K562 (cell line): ENCODE measurements around the gene TMEM141. TPM values are rescaled to one million over a fixed set of nuclear protein-coding genes. Genes with fewer than 3 reads are reported as not detected.

Experiments used
- ATAC-seq: fragments of 200-7000 bp; cut with Tn5 transposase; 3 replicates; pipeline ENCODE4 v1.9.1; 2020; ENCODE audit warnings: moderate library complexity
- BruUV-seq: library from RNA; stranded (reverse); fragments of 400-500 nt; replicated peaks from 2 replicates; lab custom pipeline; 2021; lab: Mats Ljungman, UMichigan
- CTCF ChIA-PET: fragments of 300-600 bp; formaldehyde crosslinking; extraction: SDS; loops from one replicate; lab custom pipeline; 2021; ENCODE audit warnings: low intra/inter-chr PET ratio; lab: Yijun Ruan, JAX
- POLR2A ChIA-PET: fragments of 300-600, 350-650 bp; sonication (Branson Sonifier 250); formaldehyde crosslinking; extraction: SDS; loops from one replicate; lab custom pipeline; 2021; ENCODE audit warnings: antibody characterized with exemption, inconsistent platforms; lab: Yijun Ruan, JAX
- DNase-seq, 4 experiments: peaks; one replicate each; pipeline versions ENCODE4 v3.0.0 to v3.0.0-alpha.2; 2011 to 2018; ENCODE audit warnings: low spot score in 3 of 4, mixed read lengths in 3 of 4; ENCODE audit errors: extremely low read depth in 1 of 4
- FAIRE-seq: peaks from 2 replicates; lab custom pipeline; 2011; peaks lifted over from hg19 to GRCh38; lab: Jason Lieb, UNC
- H2AFZ ChIP-seq: 2 replicates; pipeline ENCODE4 v1.6.0; 2011; ENCODE audit warnings: low read depth, low read length, control low read depth, inconsistent platforms
- H3K27ac ChIP-seq: fragments of 200-600 bp; 3 replicates; pipeline ENCODE4 v1.8.0; 2011; ENCODE audit warnings: low read depth, mild to moderate bottlenecking, control low read depth, inconsistent platforms, low read length, moderate library complexity, mixed read lengths; ENCODE audit errors: extremely low read depth
- H3K27me3 ChIP-seq, 2 experiments: fragments of 300-600 bp in 1 of 2; 2 replicates in 1 of 2; 3 replicates in 1 of 2; pipeline versions ENCODE4 v1.6.0 to v1.8.0; 2011; ENCODE audit warnings: inconsistent platforms in 2 of 2, low read length in 2 of 2, mild to moderate bottlenecking in 1 of 2, mixed read lengths in 1 of 2, moderate library complexity in 1 of 2; ENCODE audit not compliant: control insufficient read depth in 2 of 2, insufficient read depth in 2 of 2
- H3K36me3 ChIP-seq: fragments of 300-600 bp; 3 replicates; pipeline ENCODE4 v1.8.0; 2011; ENCODE audit warnings: mild to moderate bottlenecking, low read length, inconsistent platforms; ENCODE audit not compliant: control insufficient read depth, insufficient read depth
- H3K4me1 ChIP-seq, 2 experiments: fragments of 200-600 bp in 1 of 2; replicated peaks in 1 of 2; 2 replicates in 1 of 2; 3 replicates in 1 of 2; pipeline versions ENCODE4 v1.5.1 to v1.8.0; 2011; ENCODE audit warnings: inconsistent platforms in 2 of 2, low read length in 2 of 2, mild to moderate bottlenecking in 1 of 2, mixed read lengths in 1 of 2, moderate library complexity in 1 of 2; ENCODE audit not compliant: control insufficient read depth in 2 of 2, insufficient read depth in 2 of 2
- H3K4me2 ChIP-seq: 2 replicates; pipeline ENCODE4 v1.6.1; 2011; ENCODE audit warnings: low read length, control low read depth, inconsistent platforms, mixed read lengths; ENCODE audit not compliant: insufficient read depth
- H3K4me3 ChIP-seq: fragments of 200-600 bp; sonication (generic), shearing (Covaris generic); 2 replicates; pipeline ENCODE4 v1.5.1; 2016; ENCODE audit warnings: control low read depth, inconsistent platforms
- H3K79me2 ChIP-seq: fragments of 200-600 bp; 3 replicates; pipeline ENCODE4 v1.8.0; 2011; ENCODE audit warnings: low read length, inconsistent platforms; ENCODE audit not compliant: control insufficient read depth, insufficient read depth
- H3K9ac ChIP-seq, 2 experiments: 2 replicates each; pipeline versions ENCODE4 v1.6.0 to v1.6.1; 2011; ENCODE audit warnings: low read depth in 2 of 2, low read length in 2 of 2, control low read depth in 1 of 2, inconsistent platforms in 1 of 2, mild to moderate bottlenecking in 1 of 2, mixed read lengths in 1 of 2; ENCODE audit not compliant: insufficient read depth in 1 of 2
- H3K9me1 ChIP-seq: one replicate; pipeline ENCODE4 v1.6.0; 2011; ENCODE audit warnings: inconsistent platforms, mild to moderate bottlenecking, low read length, moderate library complexity; ENCODE audit not compliant: control insufficient read depth, insufficient read depth
- H3K9me3 ChIP-seq: replicated peaks from 2 replicates; pipeline ENCODE4 v1.5.1; 2011; ENCODE audit warnings: low read depth, low read length, inconsistent platforms; ENCODE audit not compliant: control insufficient read depth, insufficient read depth
- H4K20me1 ChIP-seq: replicated peaks from 2 replicates; pipeline ENCODE4 v1.6.1; 2011; ENCODE audit warnings: low read length, inconsistent platforms, mixed read lengths; ENCODE audit not compliant: control insufficient read depth, insufficient read depth
- KDM4B ChIP-seq, 2 experiments: fragments of 450-650 bp in 1 of 2; sonication (generic) in 1 of 2; IDR thresholded peaks; 2 replicates each; pipeline ENCODE4 v1.6.1; 2016 to 2017; ENCODE audit warnings: borderline replicate concordance in 2 of 2, antibody characterized with exemption in 1 of 2, low read depth in 1 of 2, mild to moderate bottlenecking in 1 of 2
- POLR2G ChIP-seq: fragments of 200-400 bp; formaldehyde crosslinking; IDR thresholded peaks from 2 replicates; pipeline ENCODE4 v1.6.1; 2017; ENCODE audit warnings: low read depth, mild to moderate bottlenecking, antibody characterized with exemption, low read length, moderate library complexity
- WGBS: fragments of 100-300 bp; shearing (Covaris generic); methylation state at CpG from one replicate; pipeline ENCODE4 v1.1.6; 2016; ENCODE audit warnings: low coverage, mixed read lengths; ENCODE audit not compliant: insufficient coverage; ENCODE audit errors: missing lambda C conversion rate; 5-methylcytosine and 5-hydroxymethylcytosine counted together
- in situ Hi-C: fragments of 300-500 bp; cut with MboI; formaldehyde crosslinking; loops from 4 replicates; pipeline ENCODE4 v1.15.0; 2018; ENCODE audit warnings: inconsistent platforms, mixed read lengths
- intact Hi-C: fragments of 100-400 bp; cut with micrococcal nuclease; formaldehyde crosslinking; loops from 2 replicates; pipeline ENCODE4 v1.14.2; 2022
- polyA plus RNA-seq, 8 experiments: library from polyadenylated mRNA; depleted of rRNA in 4 of 8; stranded (reverse) in 5 of 8; unstranded in 3 of 8; fragments of >200 nt; fragmentation: Nextera tagmentation in 2 of 8; fragmentation: Illumina TruSeq in 1 of 8; extraction: Ambion mirVana in 2 of 8; extraction: Trizol in 1 of 8; gene quantifications; 2 replicates each; pipeline versions ENCODE4 v1.2.1 to v1.2.3, GENCODE V29; 2011 to 2014; ENCODE audit warnings: inconsistent platforms in 1 of 8, missing spikeins in 1 of 8
- total RNA-seq, 7 experiments: library from RNA; depleted of rRNA in 6 of 7; stranded (reverse); fragments of >200 nt in 6 of 7; fragmentation: Illumina TruSeq in 2 of 7; extraction: Trizol in 2 of 7; gene quantifications; 2 replicates each; pipeline versions ENCODE4 v1.2.1 to v1.2.3, GENCODE V29; 2011 to 2021; ENCODE audit warnings: low replicate concordance in 1 of 7
- TF ChIP-seq, protein P1 (sequence below): fragments of 250-450 bp; sonication (Bioruptor Pico); IDR thresholded peaks from 2 replicates; pipeline ENCODE4 v1.6.1; 2021; ENCODE audit warnings: mild to moderate bottlenecking

The TMEM141 gene
- total and polyA plus RNA-seq, 9 of the 15 experiments (the other 6 are each of a cell fraction or from before 2014, with no cell fraction given) = 21.5 to 123 (median 74.8) TPM

DNA sequence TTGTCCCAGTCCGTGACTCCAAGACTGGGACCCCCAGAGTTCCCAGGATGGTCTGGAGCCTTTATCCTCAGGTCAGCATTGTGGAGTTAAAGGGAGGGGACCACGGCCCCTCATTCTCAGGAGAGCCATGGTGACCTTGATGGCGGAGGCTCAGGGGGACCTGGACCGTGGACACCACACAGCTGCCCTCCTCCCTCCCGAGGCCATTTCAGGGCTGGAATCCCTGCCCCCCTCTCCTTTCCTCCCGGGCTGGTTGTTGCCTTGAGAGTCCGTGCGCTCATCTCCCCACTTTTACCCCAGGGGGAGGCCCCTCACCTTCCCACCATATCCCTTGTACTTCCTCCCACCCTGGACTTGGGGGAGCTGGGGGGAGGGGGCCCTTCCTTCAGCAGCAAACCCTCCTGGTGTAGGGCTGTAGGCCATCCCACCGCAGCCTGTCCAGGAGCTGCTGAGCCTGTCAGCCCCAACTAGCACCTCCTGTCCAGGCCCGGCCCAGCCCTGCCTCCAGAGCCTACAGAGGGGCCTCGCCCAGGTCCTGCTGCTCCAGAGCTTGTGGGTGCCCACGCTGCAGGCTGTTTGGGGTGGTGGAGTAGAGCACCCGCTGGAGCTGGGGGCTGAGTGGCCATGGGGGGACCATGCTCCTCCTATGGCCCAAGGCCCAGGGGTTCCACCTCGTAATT, 36.8 kb downstream of the TMEM141 start:
- no peak overlapping the region for H3K4me3 ChIP-seq
- no TSS peak for BruUV-seq
- H3K27me3 ChIP-seq = no peaks in the 10 kb centered on the region
- no peak overlapping the region for H2AFZ ChIP-seq
- H3K27ac ChIP-seq = no peak overlapping the region
- ATAC-seq = no peak
- peaks cover 0 to 47% of the 10 kb centered on the region in 2 experiments; a peak in 2 of 5 replicates for H3K4me1 ChIP-seq
- peak overlapping the region in 1 of 2 experiments; percentile 52; a peak in 2 of 4 replicates for H3K9ac ChIP-seq
- intact Hi-C loops = no loop called here
- in situ Hi-C loops = no loop called here
- H3K9me1 ChIP-seq = no peaks in the 10 kb centered on the region
- H3K79me2 ChIP-seq = peaks cover 3% of the 10 kb centered on the region; the same call in 1 of the 3 replicates
- ChIA-PET POLR2A (interaction anchor here (0.5 to 0.9 kb wide), 4 partner anchors 8 to 198 kb away, joined by 3 to 4 read pairs (median 4); no protein-coding TSS in a partner anchor), CTCF (no interaction called here)
- H3K36me3 ChIP-seq = peaks cover 96% of the 10 kb centered on the region
- no peaks in the 10 kb centered on the region for H3K9me3 ChIP-seq
- no peak for FAIRE-seq
- no peak for DNase-seq
- no peak overlapping the region for H3K4me2 ChIP-seq
- TF ChIP-seq KDM4B (IDR thresholded peaks at IDR 0.05; ENCODE audit: borderline replicate concordance in 2 of 2, low read depth in 1 of 2) (no peak), POLR2G (peak; percentile 38)
- TF ChIP-seq, protein P1, sequence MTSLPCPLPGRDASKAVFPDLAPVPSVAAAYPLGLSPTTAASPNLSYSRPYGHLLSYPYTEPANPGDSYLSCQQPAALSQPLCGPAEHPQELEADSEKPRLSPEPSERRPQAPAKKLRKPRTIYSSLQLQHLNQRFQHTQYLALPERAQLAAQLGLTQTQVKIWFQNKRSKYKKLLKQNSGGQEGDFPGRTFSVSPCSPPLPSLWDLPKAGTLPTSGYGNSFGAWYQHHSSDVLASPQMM (CRISPR knock-in tag) = no peak
- 96% methylated on average over 9 of the region's 14 CpGs for WGBS
- H4K20me1 ChIP-seq = no peaks in the 10 kb centered on the region; the same call in 1 of the 2 replicates
